IPS DF 6.9 (cell line): ENCODE results near the gene SUCLG2.
"Not testable (repeated sequence)": the region's sequence is repeated elsewhere in the genome, so short reads cannot be mapped to it uniquely, and the experiment has no call there.

Source experiments
- DNase-seq: peaks from one replicate; pipeline ENCODE4 v3.0.0-alpha.2; 2013; ENCODE audit warnings: low read depth, low spot score
- H3K27ac ChIP-seq: one replicate; pipeline ENCODE4 v1.5.1; 2013; ENCODE audit warnings: low read length, control low read depth
- H3K27me3 ChIP-seq: 2 replicates; pipeline ENCODE4 v1.6.1; 2013; ENCODE audit warnings: mild to moderate bottlenecking, low read length; ENCODE audit not compliant: control insufficient read depth, insufficient read depth
- H3K36me3 ChIP-seq: 2 replicates; pipeline ENCODE4 v1.6.1; 2013; ENCODE audit warnings: low read length; ENCODE audit not compliant: control insufficient read depth, insufficient read depth
- H3K4me1 ChIP-seq: 2 replicates; pipeline ENCODE4 v1.6.1; 2013; ENCODE audit warnings: low read length; ENCODE audit not compliant: control insufficient read depth, insufficient read depth
- H3K4me3 ChIP-seq: 2 replicates; pipeline ENCODE4 v1.5.1; 2013; ENCODE audit warnings: mild to moderate bottlenecking, low read length
- H3K9me3 ChIP-seq: 2 replicates; pipeline ENCODE4 v1.6.1; 2013; ENCODE audit warnings: low read length, inconsistent platforms; ENCODE audit not compliant: control insufficient read depth, insufficient read depth
- WGBS: extraction: QIAGEN DNeasy Blood & Tissue Kit; methylation state at CpG from one replicate; pipeline ENCODE4 v1.1.7; 2013; ENCODE audit warnings: mixed read lengths, missing lambda C conversion rate; ENCODE audit not compliant: insufficient read length, insufficient coverage; 5-methylcytosine and 5-hydroxymethylcytosine counted together

SUCLG2 gene

DNA sequence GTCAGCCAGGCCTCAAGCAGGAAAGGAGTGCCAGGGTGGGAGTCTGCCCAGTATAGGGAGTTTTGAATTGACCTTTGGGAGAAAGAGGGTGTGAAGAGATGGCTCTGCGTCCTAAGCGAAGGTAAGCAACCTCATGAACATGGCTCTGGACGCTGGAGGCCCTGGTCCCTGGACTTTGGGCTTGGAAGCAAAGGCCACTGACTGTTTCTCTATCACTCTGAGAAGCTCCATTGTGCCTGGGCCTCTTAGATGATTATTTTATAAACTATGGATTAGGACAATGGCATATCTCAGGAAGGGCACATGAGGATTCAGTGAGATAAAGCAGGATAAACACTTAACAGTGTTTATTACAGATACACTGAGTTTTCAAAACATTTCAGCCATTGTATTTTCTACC, 59.0 kb downstream of the SUCLG2 start:
- H3K27ac ChIP-seq, result no peak overlapping the region
- H3K36me3 ChIP-seq, result no peaks in the 10 kb centered on the region
- no peak for DNase-seq
- no CpG with 5 or more reads among the region's 3 CpGs for WGBS
- no peaks in the 10 kb centered on the region for H3K27me3 ChIP-seq
- no peak overlapping the region for H3K4me3 ChIP-seq
- no peaks in the 10 kb centered on the region for H3K4me1 ChIP-seq
- no peaks in the 10 kb centered on the region for H3K9me3 ChIP-seq

GRCh38 chr3:67593761-67594234, 60.6 kb downstream of the SUCLG2 start:
- Histone ChIP-seq H3K4me3 (no peak overlapping the region), H3K9me3 (no peaks in the 10 kb centered on the region), H3K27me3 (no peaks in the 10 kb centered on the region), H3K36me3 (no peaks in the 10 kb centered on the region), H3K27ac (no peak overlapping the region), H3K4me1 (no peaks in the 10 kb centered on the region)
- WGBS, result no CpG with 5 or more reads among the region's 4 CpGs
- no peak for DNase-seq

- Histone ChIP-seq H3K27ac (no peak overlapping the region), H3K9me3 (no peaks in the 10 kb centered on the region), H3K4me1 (no peaks in the 10 kb centered on the region), H3K4me3 (no peak overlapping the region), H3K36me3 (no peaks in the 10 kb centered on the region), H3K27me3 (no peaks in the 10 kb centered on the region)
- DNase-seq, result no peak
Measured at GRCh38 chr3:67592057-67592456, 62.4 kb downstream of the SUCLG2 start.

- no peak for DNase-seq
- Histone ChIP-seq H3K4me3 (no peak overlapping the region), H3K36me3 (no peaks in the 10 kb centered on the region)
Measured at GRCh38 chr3:67587811-67588210, 66.6 kb downstream of the SUCLG2 start.

GRCh38 chr3:67587301-67587700, 67.1 kb downstream of the SUCLG2 start:
- Histone ChIP-seq H3K4me1 (no peaks in the 10 kb centered on the region), H3K36me3 (no peaks in the 10 kb centered on the region), H3K27me3 (no peaks in the 10 kb centered on the region), H3K27ac (no peak overlapping the region), H3K9me3 (no peaks in the 10 kb centered on the region), H3K4me3 (no peak overlapping the region)
- no CpG with 5 or more reads among the region's 4 CpGs for WGBS
- no peak for DNase-seq

More at GRCh38 chr3:67587811-67588210, 66.6 kb downstream of the SUCLG2 start:
- no peaks in the 10 kb centered on the region for H3K4me1 ChIP-seq
- H3K27ac ChIP-seq, result no peak overlapping the region
- no peaks in the 10 kb centered on the region for H3K27me3 ChIP-seq
- no peaks in the 10 kb centered on the region for H3K9me3 ChIP-seq

GRCh38 chr3:67584608-67585007, 69.8 kb downstream of the SUCLG2 start:
- H3K27me3 ChIP-seq, DNase-seq, H3K4me3 ChIP-seq, H3K27ac ChIP-seq, H3K4me1 ChIP-seq, H3K36me3 ChIP-seq, H3K9me3 ChIP-seq: not testable (repeated sequence)
- WGBS, result no CpG with 5 or more reads among the region's 3 CpGs

- no peak for DNase-seq
- H3K4me3 ChIP-seq, result no peak overlapping the region
- H3K4me1 ChIP-seq, result 0 out of 2 replicates have a peak, but pooled peaks cover 1% of the 10 kb centered on the region
- WGBS, result no CpG with 5 or more reads among the region's 6 CpGs
- no peaks in the 10 kb centered on the region for H3K27me3 ChIP-seq
- H3K36me3 ChIP-seq, result no peaks in the 10 kb centered on the region
- H3K9me3 ChIP-seq, result no peaks in the 10 kb centered on the region
- no peak overlapping the region for H3K27ac ChIP-seq
Measured at GRCh38 chr3:67580430-67581000, 73.9 kb downstream of the SUCLG2 start.

- H3K36me3 ChIP-seq, result no peaks in the 10 kb centered on the region
- DNase-seq, result peak; percentile 4
- no CpG with 5 or more reads among the region's 5 CpGs for WGBS
Measured at GRCh38 chr3:67578416-67578815, 76.0 kb downstream of the SUCLG2 start.

GRCh38 chr3:67576441-67576840, 78.0 kb downstream of the SUCLG2 start:
- Histone ChIP-seq H3K9me3 (no peaks in the 10 kb centered on the region), H3K4me3 (no peak overlapping the region), H3K27ac (no peak overlapping the region), H3K4me1 (0 out of 2 replicates have a peak, but pooled peaks cover 1% of the 10 kb centered on the region), H3K27me3 (no peaks in the 10 kb centered on the region), H3K36me3 (no peaks in the 10 kb centered on the region)
- DNase-seq, result no peak
- WGBS, result no CpG with 5 or more reads among the region's 3 CpGs

More at GRCh38 chr3:67578416-67578815, 76.0 kb downstream of the SUCLG2 start:
- Histone ChIP-seq H3K4me3 (no peak overlapping the region), H3K9me3 (no peaks in the 10 kb centered on the region), H3K27ac (no peak overlapping the region), H3K4me1 (0 out of 2 replicates have a peak, but pooled peaks cover 1% of the 10 kb centered on the region), H3K27me3 (no peaks in the 10 kb centered on the region)

DNA sequence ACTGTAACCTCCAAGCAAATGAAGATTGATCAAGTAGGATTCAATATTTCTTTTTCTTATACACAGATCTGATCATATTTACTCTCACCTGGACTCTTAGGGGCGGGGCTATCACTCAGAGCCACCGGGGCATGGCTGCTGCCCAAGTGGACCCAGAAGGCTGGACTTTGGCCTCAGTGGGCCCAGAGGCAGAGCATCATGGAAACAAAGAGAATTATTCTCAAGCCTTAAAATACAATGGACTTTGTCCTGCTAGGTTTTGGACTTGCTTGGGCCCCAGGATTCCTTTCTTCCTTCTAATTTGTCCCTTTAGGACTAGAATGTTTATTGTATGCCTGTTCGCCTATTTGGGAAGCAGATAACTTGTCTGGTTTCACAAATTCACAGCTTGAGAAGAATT, 85.1 kb downstream of the SUCLG2 start:
- no peaks in the 10 kb centered on the region for H3K36me3 ChIP-seq
- no peaks in the 10 kb centered on the region for H3K27me3 ChIP-seq
- WGBS, result no CpG with 5 or more reads among the region's 3 CpGs
- no peak overlapping the region for H3K4me3 ChIP-seq
- no peak for DNase-seq
- H3K9me3 ChIP-seq, result no peaks in the 10 kb centered on the region
- no peaks in the 10 kb centered on the region for H3K4me1 ChIP-seq
- H3K27ac ChIP-seq, result no peak overlapping the region

- DNase-seq, result no peak
- no peak overlapping the region for H3K4me3 ChIP-seq
- no peaks in the 10 kb centered on the region for H3K27me3 ChIP-seq
- H3K27ac ChIP-seq, result no peak overlapping the region
- no CpG with 5 or more reads among the region's 5 CpGs for WGBS
- no peaks in the 10 kb centered on the region for H3K36me3 ChIP-seq
- no peaks in the 10 kb centered on the region for H3K9me3 ChIP-seq
- no peaks in the 10 kb centered on the region for H3K4me1 ChIP-seq
Measured at GRCh38 chr3:67567893-67568292, 86.5 kb downstream of the SUCLG2 start.
